SK-N-MC (cell line): ENCODE data around the gene TAOK1.
A peak's percentile ranks its signal among the peaks of the same experiment; 100 is the strongest.
"Not testable (repeated sequence)": the region's sequence is repeated elsewhere in the genome, so short reads cannot be mapped to it uniquely, and the experiment has no call there.

Experiments
- DNase-seq: peaks from one replicate; pipeline ENCODE4 v3.0.0-alpha.2; 2011; ENCODE audit warnings: low read depth, low spot score
- H3K27ac ChIP-seq: fragments of 200-600 bp; sonication (generic); 2 replicates; pipeline ENCODE4 v1.5.1; 2016; ENCODE audit warnings: mixed run types
- H3K36me3 ChIP-seq: fragments of 200-600 bp; sonication (generic); 2 replicates; pipeline ENCODE4 v1.6.1; 2017; ENCODE audit warnings: antibody characterized with exemption, low read length, mixed read lengths; ENCODE audit not compliant: insufficient read depth
- H3K4me3 ChIP-seq: fragments of 200-600 bp; sonication (generic); 2 replicates; pipeline ENCODE4 v1.5.1; 2016
- H3K9ac ChIP-seq: fragments of 200-600 bp; sonication (generic); 2 replicates; pipeline ENCODE4 v1.8.0; 2017; ENCODE audit warnings: mixed run types, mixed read lengths; ENCODE audit not compliant: insufficient read length
- H3K9me3 ChIP-seq: fragments of 200-600 bp; sonication (generic); 2 replicates; pipeline ENCODE4 v1.6.1; 2017; ENCODE audit warnings: low read depth, mild to moderate bottlenecking, antibody characterized with exemption, low read length, moderate library complexity, mixed read lengths
- EZH2 ChIP-seq: fragments of 200-600 bp; sonication (generic); IDR thresholded peaks from one replicate; pipeline ENCODE4 v1.6.1; 2017; ENCODE audit warnings: antibody characterized with exemption
- FOXP2 ChIP-seq: optimal IDR thresholded peaks from 2 replicates; pipeline ENCODE3; 2011; ENCODE audit warnings: mild to moderate bottlenecking, moderate library complexity; ENCODE audit not compliant: insufficient read depth; ENCODE audit errors: extremely low read length, control extremely low read depth
- POLR2AphosphoS5 ChIP-seq: IDR thresholded peaks from 2 replicates; pipeline ENCODE4 v1.6.1; 2012; ENCODE audit warnings: mild to moderate bottlenecking, low read depth, low read length, borderline replicate concordance

The TAOK1 gene

DNA sequence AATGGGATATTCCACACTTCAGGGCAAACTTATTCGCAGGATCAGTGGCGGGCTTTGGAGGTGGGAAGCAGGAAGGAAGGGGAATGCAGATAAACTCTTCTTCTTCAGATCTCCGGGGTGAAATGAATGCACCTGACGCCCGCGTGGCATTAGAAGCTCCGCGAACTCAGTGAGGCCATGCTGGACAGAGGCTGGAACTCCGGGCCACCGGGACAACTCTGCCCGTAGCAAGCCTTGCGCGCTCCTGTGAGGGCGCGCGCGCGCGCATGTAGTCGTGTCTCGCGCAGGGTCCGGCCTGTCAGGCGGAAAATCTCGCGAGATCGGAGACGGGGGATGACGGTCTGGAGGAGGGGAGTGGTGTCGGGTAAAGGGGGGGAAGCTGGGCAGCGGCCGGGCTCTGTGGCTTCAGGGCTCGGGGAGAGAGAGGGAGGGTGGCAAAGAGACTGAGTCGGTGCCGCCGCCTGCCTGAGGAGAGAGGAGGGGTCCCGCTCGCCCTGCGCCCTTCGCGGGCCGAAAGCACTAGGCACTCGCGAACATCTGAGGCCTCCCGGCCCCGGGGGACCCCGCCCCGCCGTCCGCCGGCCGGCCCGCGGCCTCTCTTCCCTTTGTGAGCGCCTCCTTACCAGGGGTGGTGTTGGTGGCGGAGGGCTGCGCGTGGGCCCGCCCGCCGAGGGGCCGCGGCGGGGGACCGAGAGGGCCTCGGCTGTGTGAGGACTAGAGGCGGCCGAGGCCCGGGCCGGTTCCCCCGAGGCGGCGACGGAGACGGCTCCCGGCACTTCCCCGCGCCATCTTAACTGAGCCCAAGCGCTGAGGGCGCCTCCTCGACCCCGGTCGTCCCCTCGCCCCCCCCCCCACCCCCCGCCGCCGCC, at the start of gene TAOK1:
Gene TAOK1 (plus strand): TSS at position 382 of the 869 bp plus-strand sequence. CDS start 61,186 bp downstream, outside the sequence.
- Histone ChIP-seq H3K9ac (peak within 1 kb of the TSS; percentile 91), H3K27ac (peak within 1 kb of the TSS; percentile 89), H3K9me3 (no peaks in the 10 kb centered on the region), H3K36me3 (no peaks in the 10 kb centered on the region; the same call in 1 of the 2 replicates), H3K4me3 (peak within 1 kb of the TSS; percentile 91)
- TF ChIP-seq POLR2AphosphoS5, result peak; percentile 95
- no peak for TF ChIP-seq EZH2
- peak; percentile 55 for TF ChIP-seq FOXP2
- peak; percentile 52 for DNase-seq

- TF ChIP-seq POLR2AphosphoS5 (no peak), FOXP2 (no peak), EZH2 (no peak)
- H3K9ac ChIP-seq, result no peak overlapping the region
- no peaks in the 10 kb centered on the region for H3K36me3 ChIP-seq
- H3K9me3 ChIP-seq, result no peaks in the 10 kb centered on the region
- H3K27ac ChIP-seq, result no peak overlapping the region
- no peak for DNase-seq
- H3K4me3 ChIP-seq, result no peak overlapping the region
Measured at GRCh38 chr17:29341726-29342125, 48.4 kb upstream of the TAOK1 start.

DNA sequence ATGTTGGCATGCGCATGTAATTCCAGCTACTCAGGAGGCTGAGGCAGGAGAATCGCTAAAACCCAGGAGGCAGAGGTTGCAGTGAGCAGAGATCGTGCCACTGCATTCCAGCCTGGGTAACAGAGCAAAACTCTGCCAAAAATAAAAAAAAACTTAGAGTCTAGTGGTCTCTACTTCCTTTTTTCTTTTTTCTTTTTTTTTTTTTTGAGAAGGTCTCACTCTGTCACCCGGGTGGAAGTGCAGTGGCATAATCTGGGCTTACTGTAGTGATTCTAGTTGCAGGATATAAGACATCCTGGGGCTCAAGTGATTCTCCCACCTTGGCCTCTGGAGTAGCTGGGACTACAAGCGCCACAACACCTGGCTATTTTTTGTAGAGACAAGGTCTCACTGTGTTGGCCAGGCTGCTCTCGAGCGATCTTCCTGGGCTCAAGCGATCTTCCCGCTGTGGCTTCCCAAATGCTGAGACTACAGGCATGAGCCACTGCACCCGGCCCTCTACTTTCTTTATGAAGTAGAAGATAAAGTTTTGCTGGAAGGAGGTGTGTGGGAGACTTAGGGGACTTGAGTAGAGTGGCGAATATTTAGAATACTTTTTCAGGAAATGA, 47.9 kb upstream of the TAOK1 start:
- no peaks in the 10 kb centered on the region for H3K9me3 ChIP-seq
- no peak overlapping the region for H3K27ac ChIP-seq
- no peak overlapping the region for H3K9ac ChIP-seq
- no peak for DNase-seq
- no peaks in the 10 kb centered on the region for H3K36me3 ChIP-seq
- no peak overlapping the region for H3K4me3 ChIP-seq
- TF ChIP-seq POLR2AphosphoS5, result no peak
- TF ChIP-seq FOXP2, result no peak
- no peak for TF ChIP-seq EZH2

- no peak for TF ChIP-seq FOXP2
- no peak for TF ChIP-seq POLR2AphosphoS5
- Histone ChIP-seq H3K4me3 (no peak overlapping the region), H3K36me3 (no peaks in the 10 kb centered on the region), H3K9ac (no peak overlapping the region), H3K9me3 (no peaks in the 10 kb centered on the region), H3K27ac (no peak overlapping the region)
- no peak for DNase-seq
Measured at GRCh38 chr17:29344201-29344856, 45.8 kb upstream of the TAOK1 start.

GRCh38 chr17:29345066-29345465, 45.1 kb upstream of the TAOK1 start:
- no peak for DNase-seq
- no peak overlapping the region for H3K9ac ChIP-seq
- H3K4me3 ChIP-seq, result no peak overlapping the region
- H3K27ac ChIP-seq, result no peak overlapping the region
- no peaks in the 10 kb centered on the region for H3K36me3 ChIP-seq
- no peak for TF ChIP-seq EZH2
- no peak for TF ChIP-seq FOXP2
- no peak for TF ChIP-seq POLR2AphosphoS5
- no peaks in the 10 kb centered on the region for H3K9me3 ChIP-seq

DNA sequence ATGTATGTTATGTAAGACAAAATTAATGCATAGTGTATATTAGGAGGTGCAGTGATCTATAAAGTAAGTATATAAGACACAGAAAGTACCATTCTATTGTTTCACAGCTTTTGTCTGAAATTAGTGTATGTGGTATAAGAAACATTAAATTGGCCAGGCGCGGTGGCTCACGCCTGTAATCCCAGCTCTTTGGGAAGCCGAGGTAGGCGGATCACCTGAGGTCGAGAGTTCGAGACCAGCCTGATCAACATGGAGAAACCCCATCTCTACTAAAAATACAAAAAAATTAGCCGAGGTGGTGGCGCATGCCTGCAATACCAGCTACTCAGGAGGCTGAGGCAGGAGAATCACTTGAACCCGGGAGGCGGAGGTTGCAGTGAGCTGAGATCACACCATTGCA, 44.7 kb upstream of the TAOK1 start:
- not testable (repeated sequence) for H3K27ac ChIP-seq, H3K9me3 ChIP-seq, DNase-seq, H3K4me3 ChIP-seq, H3K9ac ChIP-seq, H3K36me3 ChIP-seq

- DNase-seq, result no peak
- TF ChIP-seq POLR2AphosphoS5 (no peak), FOXP2 (no peak), EZH2 (no peak)
- Histone ChIP-seq H3K27ac (no peak overlapping the region), H3K36me3 (no peaks in the 10 kb centered on the region), H3K9me3 (no peaks in the 10 kb centered on the region), H3K4me3 (no peak overlapping the region), H3K9ac (no peak overlapping the region)
Measured at GRCh38 chr17:29346462-29346861, 43.7 kb upstream of the TAOK1 start.

- H3K9me3 ChIP-seq, result no peaks in the 10 kb centered on the region
- peak; percentile 83 for DNase-seq
- peak overlapping the region; percentile 35 for H3K9ac ChIP-seq
- peak overlapping the region; percentile 67 for H3K4me3 ChIP-seq
- H3K27ac ChIP-seq, result peak overlapping the region; percentile 88
- no peaks in the 10 kb centered on the region for H3K36me3 ChIP-seq
- TF ChIP-seq FOXP2 (no peak), POLR2AphosphoS5 (no peak), EZH2 (no peak)
Measured at GRCh38 chr17:29347831-29348629, 42.1 kb upstream of the TAOK1 start.
